ENCODE results near the gene ATRNL1. TPM values are rescaled to one million over a fixed set of nuclear protein-coding genes. Genes with fewer than 3 reads are reported as not detected.

ATRNL1 gene
- total RNA-seq, 1 experiment from 2014 or later: not detected

GRCh38 chr10:115649217-115649616, 556.1 kb downstream of the ATRNL1 start:
- CTCF ChIA-PET: no interaction called here
- intact Hi-C loops (cut with micrococcal nuclease): no loop called here
- Histone ChIP-seq H3K4me3 (ENCODE audit: low read length) (no peak overlapping the region), H3F3A (ENCODE audit: low read length, unreplicated experiment) (no peaks in the 10 kb centered on the region), H3K4me1 (ENCODE audit: insufficient read depth, low read length) (no peaks in the 10 kb centered on the region), H3K79me2 (ENCODE audit: low read length) (no peaks in the 10 kb centered on the region), H3K9me2 (replicated peaks; ENCODE audit: low read length) (no peaks in the 10 kb centered on the region), H4K20me1 (ENCODE audit: low read length) (no peaks in the 10 kb centered on the region), H3K4me2 (ENCODE audit: low read length) (no peak overlapping the region), H3K27me3 (ENCODE audit: low read length) (no peaks in the 10 kb centered on the region), H3K27ac (ENCODE audit: low read length) (no peak overlapping the region), H2AFZ (ENCODE audit: low read length) (no peak overlapping the region), H3K9me3 (ENCODE audit: low read length) (no peaks in the 10 kb centered on the region), H3K9ac (ENCODE audit: low read length) (no peak overlapping the region), H3K36me3 (ENCODE audit: low read depth, low read length) (no peaks in the 10 kb centered on the region)
- BruUV-seq (replicated peaks): no TSS peak
- TF ChIP-seq EZH2 (IDR thresholded peaks at IDR 0.05; ENCODE audit: low read length, unreplicated experiment) (no peak), EZH2phosphoT487 (IDR thresholded peaks at IDR 0.05; ENCODE audit: borderline replicate concordance, low read length) (no peak), CTCF (conservative IDR thresholded peaks at IDR 0.05; ENCODE audit: low read depth, low read length) (no peak)
- POLR2A ChIA-PET (ENCODE audit: unreplicated experiment): no interaction called here
- DNase-seq (no peak), ATAC-seq (no peak)

- H3K4me1 ChIP-seq (ENCODE audit: insufficient read depth, low read length): no peaks in the 10 kb centered on the region
- no peaks in the 10 kb centered on the region for H3K27me3 ChIP-seq (ENCODE audit: low read length)
- H2AFZ ChIP-seq (ENCODE audit: low read length): no peak overlapping the region
- no peak overlapping the region for H3K4me3 ChIP-seq (ENCODE audit: low read length)
- no peaks in the 10 kb centered on the region for H3F3A ChIP-seq (ENCODE audit: low read length, unreplicated experiment)
- H4K20me1 ChIP-seq (ENCODE audit: low read length): no peaks in the 10 kb centered on the region
- no peaks in the 10 kb centered on the region for H3K9me2 ChIP-seq (replicated peaks; ENCODE audit: low read length)
- no TSS peak for BruUV-seq (replicated peaks)
- DNase-seq: no peak
- ChIA-PET POLR2A (ENCODE audit: unreplicated experiment) (no interaction called here), CTCF (no interaction called here)
- H3K9me3 ChIP-seq (ENCODE audit: low read length): no peaks in the 10 kb centered on the region
- no peaks in the 10 kb centered on the region for H3K36me3 ChIP-seq (ENCODE audit: low read depth, low read length)
- no peak overlapping the region for H3K4me2 ChIP-seq (ENCODE audit: low read length)
- H3K9ac ChIP-seq (ENCODE audit: low read length): no peak overlapping the region
- TF ChIP-seq CTCF (conservative IDR thresholded peaks at IDR 0.05; ENCODE audit: low read depth, low read length): no peak
- TF ChIP-seq EZH2 (IDR thresholded peaks at IDR 0.05; ENCODE audit: low read length, unreplicated experiment): no peak
- TF ChIP-seq EZH2phosphoT487 (IDR thresholded peaks at IDR 0.05; ENCODE audit: borderline replicate concordance, low read length): no peak
- intact Hi-C loops (cut with micrococcal nuclease): no loop called here
- no peak for ATAC-seq
- H3K79me2 ChIP-seq (ENCODE audit: low read length): no peaks in the 10 kb centered on the region
- H3K27ac ChIP-seq (ENCODE audit: low read length): no peak overlapping the region
These were observed 560.3 kb downstream of the ATRNL1 start for GRCh38 chr10:115653473-115653872.

GRCh38 chr10:115654961-115655360, 561.8 kb downstream of the ATRNL1 start:
- BruUV-seq (replicated peaks): no TSS peak
- Histone ChIP-seq H3K9me3 (ENCODE audit: low read length) (no peaks in the 10 kb centered on the region), H3K9me2 (replicated peaks; ENCODE audit: low read length) (no peaks in the 10 kb centered on the region), H2AFZ (ENCODE audit: low read length) (no peak overlapping the region), H4K20me1 (ENCODE audit: low read length) (no peaks in the 10 kb centered on the region), H3K4me1 (ENCODE audit: insufficient read depth, low read length) (no peaks in the 10 kb centered on the region), H3K27me3 (ENCODE audit: low read length) (no peaks in the 10 kb centered on the region), H3K9ac (ENCODE audit: low read length) (no peak overlapping the region), H3K36me3 (ENCODE audit: low read depth, low read length) (no peaks in the 10 kb centered on the region), H3K27ac (ENCODE audit: low read length) (no peak overlapping the region), H3F3A (ENCODE audit: low read length, unreplicated experiment) (no peaks in the 10 kb centered on the region), H3K4me2 (ENCODE audit: low read length) (no peak overlapping the region), H3K79me2 (ENCODE audit: low read length) (no peaks in the 10 kb centered on the region), H3K4me3 (ENCODE audit: low read length) (no peak overlapping the region)
- ChIA-PET POLR2A (ENCODE audit: unreplicated experiment) (no interaction called here), CTCF (no interaction called here)
- intact Hi-C loops (cut with micrococcal nuclease): no loop called here
- TF ChIP-seq EZH2 (IDR thresholded peaks at IDR 0.05; ENCODE audit: low read length, unreplicated experiment) (no peak), CTCF (conservative IDR thresholded peaks at IDR 0.05; ENCODE audit: low read depth, low read length) (no peak), EZH2phosphoT487 (IDR thresholded peaks at IDR 0.05; ENCODE audit: borderline replicate concordance, low read length) (no peak)
- no peak for ATAC-seq
- no peak for DNase-seq
